Testis (tissue), 2 donors: ENCODE results near the gene MTPN.

Experiments used
- POLR2A ChIP-seq: fragments of 450-650 bp; IDR thresholded peaks from one replicate; pipeline ENCODE4 v1.6.1; 2017; ENCODE audit warnings: antibody characterized with exemption, mild to moderate bottlenecking, moderate library complexity
- TF ChIP-seq, protein P1 (sequence below), 3 experiments: fragments of 450-650 bp in 2 of 3; fragments of 200-600 bp in 1 of 3; sonication (generic) in 1 of 3; IDR thresholded peaks; one replicate each; pipeline ENCODE4 v1.5.1; 2016 to 2019; ENCODE audit warnings: antibody characterized with exemption in 3 of 3, mild to moderate bottlenecking in 2 of 3, moderate library complexity in 1 of 3

DNA sequence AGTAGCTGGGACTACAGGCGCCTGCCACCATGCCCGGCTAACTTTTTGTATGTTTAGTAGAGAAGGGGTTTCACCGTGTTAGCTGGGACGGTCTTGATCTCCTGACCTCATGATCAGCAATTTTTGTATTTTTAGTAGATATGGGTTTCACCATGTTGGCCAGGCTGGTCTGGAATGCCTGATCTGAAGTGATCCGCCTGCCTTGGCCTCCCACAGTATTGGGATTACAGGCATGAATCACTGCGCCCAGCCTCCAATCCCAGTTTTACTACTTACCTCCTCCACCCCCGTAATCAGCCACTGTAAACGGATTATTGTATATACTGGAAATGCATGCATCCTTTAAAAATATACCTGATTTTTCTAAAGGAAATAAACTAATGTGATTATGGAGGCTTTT, 35.1 kb upstream of the MTPN start:
- no peak for TF ChIP-seq POLR2A
- TF ChIP-seq, protein P1, sequence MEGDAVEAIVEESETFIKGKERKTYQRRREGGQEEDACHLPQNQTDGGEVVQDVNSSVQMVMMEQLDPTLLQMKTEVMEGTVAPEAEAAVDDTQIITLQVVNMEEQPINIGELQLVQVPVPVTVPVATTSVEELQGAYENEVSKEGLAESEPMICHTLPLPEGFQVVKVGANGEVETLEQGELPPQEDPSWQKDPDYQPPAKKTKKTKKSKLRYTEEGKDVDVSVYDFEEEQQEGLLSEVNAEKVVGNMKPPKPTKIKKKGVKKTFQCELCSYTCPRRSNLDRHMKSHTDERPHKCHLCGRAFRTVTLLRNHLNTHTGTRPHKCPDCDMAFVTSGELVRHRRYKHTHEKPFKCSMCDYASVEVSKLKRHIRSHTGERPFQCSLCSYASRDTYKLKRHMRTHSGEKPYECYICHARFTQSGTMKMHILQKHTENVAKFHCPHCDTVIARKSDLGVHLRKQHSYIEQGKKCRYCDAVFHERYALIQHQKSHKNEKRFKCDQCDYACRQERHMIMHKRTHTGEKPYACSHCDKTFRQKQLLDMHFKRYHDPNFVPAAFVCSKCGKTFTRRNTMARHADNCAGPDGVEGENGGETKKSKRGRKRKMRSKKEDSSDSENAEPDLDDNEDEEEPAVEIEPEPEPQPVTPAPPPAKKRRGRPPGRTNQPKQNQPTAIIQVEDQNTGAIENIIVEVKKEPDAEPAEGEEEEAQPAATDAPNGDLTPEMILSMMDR (IDR thresholded peaks at IDR 0.05), result no peak
